Measurements from ENCODE around the gene PFDN2.
"Not testable (repeated sequence)": the region's sequence is repeated elsewhere in the genome, so short reads cannot be mapped to it uniquely, and the experiment has no call there.

Gene PFDN2

DNA sequence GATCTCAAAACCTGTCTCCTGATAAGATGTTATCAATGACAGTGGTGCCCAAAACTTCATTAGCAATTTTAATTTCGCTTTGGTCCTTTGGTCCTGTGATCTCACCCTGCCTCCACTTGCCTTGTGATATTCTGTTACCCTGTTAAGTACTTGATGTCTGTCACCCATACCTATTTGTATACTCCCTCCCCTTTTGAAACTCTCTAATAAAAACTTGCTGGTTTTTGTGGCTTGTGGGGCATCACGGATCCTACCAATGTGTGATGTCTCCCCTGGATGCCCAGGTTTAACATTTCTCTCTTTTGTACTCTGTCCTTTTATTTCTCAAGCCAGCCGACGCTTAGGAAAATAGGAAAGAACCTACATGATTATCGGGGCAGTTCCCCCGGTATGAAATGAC is 53.9 kb downstream of the PFDN2 start:
- Histone ChIP-seq H3K4me1 (ENCODE audit: control insufficient read depth, insufficient read depth, low read length, poor library complexity, severe bottlenecking) (peaks cover 54% of the 10 kb centered on the region), H3K27ac (ENCODE audit: insufficient read depth, low read length, poor library complexity, severe bottlenecking) (peak overlapping the region; percentile 46), H3K36me3 (ENCODE audit: control insufficient read depth, insufficient read depth, low read length) (peaks cover 18% of the 10 kb centered on the region)
- H3K27me3 ChIP-seq (replicated peaks; ENCODE audit: control insufficient read depth, insufficient read depth, low read length, poor library complexity, severe bottlenecking); DNase-seq; H3K4me3 ChIP-seq (ENCODE audit: insufficient read depth, low read depth, low read length, poor library complexity, severe bottlenecking); H3K9me3 ChIP-seq (ENCODE audit: control insufficient read depth, low read length): not testable (repeated sequence)

DNA sequence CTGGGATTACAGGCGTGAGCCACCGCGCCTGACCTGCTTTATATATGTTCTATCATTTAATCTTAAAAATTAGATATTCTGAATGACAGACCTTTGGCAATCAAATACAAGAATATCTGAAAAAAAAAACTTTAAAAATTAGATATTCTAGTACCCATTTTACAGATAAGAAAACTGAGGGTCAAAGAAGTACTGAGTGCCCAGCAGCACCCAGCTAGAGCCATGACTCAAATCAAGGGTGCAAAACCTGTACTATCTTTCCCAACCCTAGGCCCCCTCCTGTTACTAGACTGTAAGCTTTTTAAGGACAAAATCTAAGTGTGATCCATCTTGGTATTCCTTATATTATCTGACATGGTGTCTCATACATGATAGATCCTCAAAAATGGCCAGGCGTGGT is 56.4 kb downstream of the PFDN2 start:
- no peak overlapping the region for H3K27ac ChIP-seq (ENCODE audit: insufficient read depth, low read length, poor library complexity, severe bottlenecking)
- no peak overlapping the region for H3K4me3 ChIP-seq (ENCODE audit: insufficient read depth, low read depth, low read length, poor library complexity, severe bottlenecking)
- no peaks in the 10 kb centered on the region for H3K27me3 ChIP-seq (replicated peaks; ENCODE audit: control insufficient read depth, insufficient read depth, low read length, poor library complexity, severe bottlenecking)
- no peak for DNase-seq
- H3K9me3 ChIP-seq (ENCODE audit: control insufficient read depth, low read length), result no peaks in the 10 kb centered on the region
- peaks cover 30% of the 10 kb centered on the region for H3K36me3 ChIP-seq (ENCODE audit: control insufficient read depth, insufficient read depth, low read length)
- peaks cover 36% of the 10 kb centered on the region for H3K4me1 ChIP-seq (ENCODE audit: control insufficient read depth, insufficient read depth, low read length, poor library complexity, severe bottlenecking)

DNA sequence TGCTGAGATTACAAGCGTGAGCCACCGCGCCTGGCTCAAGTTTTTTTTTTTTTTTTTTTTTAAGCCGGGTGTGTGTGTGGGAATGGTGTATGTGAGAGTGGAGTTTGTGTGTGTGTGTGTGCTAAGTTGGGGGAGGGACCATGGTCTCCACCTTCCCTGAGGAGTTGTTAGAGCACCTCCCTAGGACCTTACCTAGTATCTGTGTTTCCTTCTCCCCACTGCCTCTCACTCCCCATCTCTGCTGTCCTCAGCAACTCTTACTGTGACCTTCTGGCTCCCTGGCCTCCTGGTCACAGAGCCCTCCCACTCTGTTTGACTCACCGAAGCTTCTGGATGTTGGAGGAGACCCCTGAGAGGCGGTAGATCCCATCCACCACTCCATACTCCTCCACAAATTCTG is 58.5 kb downstream of the PFDN2 start:
- no peak for DNase-seq
- Histone ChIP-seq H3K4me3 (ENCODE audit: insufficient read depth, low read depth, low read length, poor library complexity, severe bottlenecking) (no peak overlapping the region), H3K27me3 (replicated peaks; ENCODE audit: control insufficient read depth, insufficient read depth, low read length, poor library complexity, severe bottlenecking) (no peaks in the 10 kb centered on the region), H3K36me3 (ENCODE audit: control insufficient read depth, insufficient read depth, low read length) (peaks cover 44% of the 10 kb centered on the region), H3K9me3 (ENCODE audit: control insufficient read depth, low read length) (no peaks in the 10 kb centered on the region), H3K4me1 (ENCODE audit: control insufficient read depth, insufficient read depth, low read length, poor library complexity, severe bottlenecking) (peaks cover 19% of the 10 kb centered on the region), H3K27ac (ENCODE audit: insufficient read depth, low read length, poor library complexity, severe bottlenecking) (no peak overlapping the region)

DNA sequence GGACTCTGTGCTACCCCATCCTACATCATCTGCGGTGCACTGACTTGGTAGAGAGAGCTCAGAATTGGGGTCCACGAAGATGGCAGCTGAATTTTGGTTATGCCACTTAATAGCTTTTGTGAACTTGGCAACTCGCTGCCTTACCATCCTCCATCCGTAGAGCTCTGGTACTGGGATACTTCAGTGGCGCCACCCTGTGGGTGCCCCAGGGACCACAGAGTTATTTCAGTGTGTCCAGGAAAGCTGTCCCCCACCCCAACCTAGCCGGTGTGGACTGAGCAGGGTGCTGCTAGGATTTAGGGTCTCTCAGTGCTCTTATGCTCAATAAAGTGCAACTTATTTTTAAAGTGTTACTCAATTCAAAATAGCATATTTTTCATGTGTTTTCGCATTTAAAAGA is 63.0 kb downstream of the PFDN2 start:
- H3K27ac ChIP-seq (ENCODE audit: insufficient read depth, low read length, poor library complexity, severe bottlenecking), result no peak overlapping the region

DNA sequence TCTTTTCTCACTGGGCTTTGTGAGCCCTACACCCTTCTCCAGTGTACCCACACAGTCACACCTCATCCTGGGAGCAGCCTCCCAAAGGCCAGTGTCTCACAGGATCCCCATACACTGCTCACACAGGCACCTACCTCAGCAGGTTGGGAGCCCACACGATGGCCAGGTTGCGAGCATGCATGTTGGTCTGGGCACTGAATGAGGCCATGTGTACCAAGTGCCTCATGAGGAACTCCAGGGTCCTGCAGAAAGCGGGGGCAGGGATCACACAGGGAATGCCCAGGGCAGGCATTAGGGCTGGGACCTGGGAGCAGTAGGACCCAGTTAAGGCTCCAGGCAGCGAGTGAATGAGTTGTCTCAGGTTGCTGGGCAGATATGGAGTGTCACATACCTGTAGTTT is 63.6 kb downstream of the PFDN2 start:
- no peaks in the 10 kb centered on the region for H3K27me3 ChIP-seq (replicated peaks; ENCODE audit: control insufficient read depth, insufficient read depth, low read length, poor library complexity, severe bottlenecking)
- H3K4me3 ChIP-seq (ENCODE audit: insufficient read depth, low read depth, low read length, poor library complexity, severe bottlenecking), result no peak overlapping the region
- no peaks in the 10 kb centered on the region for H3K4me1 ChIP-seq (ENCODE audit: control insufficient read depth, insufficient read depth, low read length, poor library complexity, severe bottlenecking)
- DNase-seq, result no peak
- no peak overlapping the region for H3K27ac ChIP-seq (ENCODE audit: insufficient read depth, low read length, poor library complexity, severe bottlenecking)
- H3K36me3 ChIP-seq (ENCODE audit: control insufficient read depth, insufficient read depth, low read length), result peaks cover 79% of the 10 kb centered on the region
- H3K9me3 ChIP-seq (ENCODE audit: control insufficient read depth, low read length), result no peaks in the 10 kb centered on the region

More for the DNA sequence above, 63.0 kb downstream of the PFDN2 start:
- Histone ChIP-seq H3K4me1 (ENCODE audit: control insufficient read depth, insufficient read depth, low read length, poor library complexity, severe bottlenecking) (peaks cover 4% of the 10 kb centered on the region), H3K27me3 (replicated peaks; ENCODE audit: control insufficient read depth, insufficient read depth, low read length, poor library complexity, severe bottlenecking) (no peaks in the 10 kb centered on the region), H3K4me3 (ENCODE audit: insufficient read depth, low read depth, low read length, poor library complexity, severe bottlenecking) (no peak overlapping the region), H3K9me3 (ENCODE audit: control insufficient read depth, low read length) (no peaks in the 10 kb centered on the region), H3K36me3 (ENCODE audit: control insufficient read depth, insufficient read depth, low read length) (peaks cover 79% of the 10 kb centered on the region)
- DNase-seq, result no peak

DNA sequence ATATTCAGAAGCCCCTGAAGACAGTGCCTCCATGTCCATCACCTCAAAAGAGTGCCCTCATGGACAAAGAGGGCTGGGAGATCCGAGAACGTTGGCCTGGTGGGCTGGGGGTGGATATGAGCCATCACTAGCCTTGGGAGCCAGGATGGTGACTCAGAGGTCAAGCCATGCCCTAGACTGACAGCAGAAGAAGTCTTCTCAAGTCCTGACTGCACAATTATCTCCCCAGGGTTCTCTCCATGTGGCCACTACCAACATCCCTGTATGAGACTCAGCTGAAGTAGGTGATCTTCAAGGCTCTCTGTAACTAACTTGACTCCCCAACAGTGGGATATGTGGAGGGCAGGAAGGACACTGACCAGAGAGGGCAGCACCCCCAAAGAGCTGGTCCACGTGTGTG is 64.9 kb downstream of the PFDN2 start:
- Histone ChIP-seq H3K9me3 (ENCODE audit: control insufficient read depth, low read length) (no peaks in the 10 kb centered on the region), H3K36me3 (ENCODE audit: control insufficient read depth, insufficient read depth, low read length) (peaks cover 89% of the 10 kb centered on the region), H3K4me1 (ENCODE audit: control insufficient read depth, insufficient read depth, low read length, poor library complexity, severe bottlenecking) (no peaks in the 10 kb centered on the region), H3K4me3 (ENCODE audit: insufficient read depth, low read depth, low read length, poor library complexity, severe bottlenecking) (no peak overlapping the region), H3K27ac (ENCODE audit: insufficient read depth, low read length, poor library complexity, severe bottlenecking) (no peak overlapping the region), H3K27me3 (replicated peaks; ENCODE audit: control insufficient read depth, insufficient read depth, low read length, poor library complexity, severe bottlenecking) (no peaks in the 10 kb centered on the region)
- DNase-seq, result no peak

DNA sequence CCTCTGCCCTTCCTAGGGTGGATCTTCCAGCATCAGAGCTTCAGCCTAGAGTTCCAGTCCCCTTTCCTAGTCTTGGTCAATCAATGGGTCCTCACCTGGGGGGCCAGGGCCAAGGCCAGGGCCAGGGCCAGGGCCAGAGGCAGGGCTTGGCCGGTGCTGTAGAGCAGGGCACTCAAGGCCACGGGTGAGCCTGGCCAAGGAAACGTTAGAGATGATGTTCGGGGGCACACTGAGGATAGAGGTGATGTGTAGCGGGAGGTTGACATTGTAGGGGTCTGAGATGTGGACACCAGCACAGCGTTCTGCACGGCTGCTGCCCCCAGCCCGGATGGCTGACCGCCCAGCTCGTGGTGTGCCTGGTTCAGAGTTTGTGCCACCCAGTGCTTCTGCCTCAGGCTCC is 66.6 kb downstream of the PFDN2 start:
- H3K4me1 ChIP-seq (ENCODE audit: control insufficient read depth, insufficient read depth, low read length, poor library complexity, severe bottlenecking), result peaks cover 4% of the 10 kb centered on the region
- peak overlapping the region; percentile 49 for H3K27ac ChIP-seq (ENCODE audit: insufficient read depth, low read length, poor library complexity, severe bottlenecking)
- no peaks in the 10 kb centered on the region for H3K9me3 ChIP-seq (ENCODE audit: control insufficient read depth, low read length)
- no peak for DNase-seq
- no peak overlapping the region for H3K4me3 ChIP-seq (ENCODE audit: insufficient read depth, low read depth, low read length, poor library complexity, severe bottlenecking)
- H3K36me3 ChIP-seq (ENCODE audit: control insufficient read depth, insufficient read depth, low read length), result peaks cover 81% of the 10 kb centered on the region
- no peaks in the 10 kb centered on the region for H3K27me3 ChIP-seq (replicated peaks; ENCODE audit: control insufficient read depth, insufficient read depth, low read length, poor library complexity, severe bottlenecking)

Measured in effector memory CD4-positive, alpha-beta T cell (primary cell).